ACC112 (cell line): ENCODE results near the gene PREB.
A peak's percentile ranks its signal among the peaks of the same experiment; 100 is the strongest.

Experiments
- H2AFZ ChIP-seq: fragments of 200-600 bp; sonication (generic); one replicate; pipeline ENCODE4 v1.6.0; 2017; ENCODE audit warnings: antibody characterized with exemption, low read length; ENCODE audit not compliant: unreplicated experiment
- H3K27ac ChIP-seq: fragments of 200-600 bp; sonication (generic); 2 replicates; pipeline ENCODE4 v1.5.1; 2014; ENCODE audit warnings: low read depth, mild to moderate bottlenecking, antibody characterized with exemption, low read length, moderate library complexity
- H3K27me3 ChIP-seq: fragments of 200-600 bp; sonication (generic); 2 replicates; pipeline ENCODE4 v1.6.1; 2014; ENCODE audit warnings: mild to moderate bottlenecking, antibody characterized with exemption, low read length, moderate library complexity, mixed read lengths; ENCODE audit not compliant: insufficient read depth
- H3K36me3 ChIP-seq: fragments of 200-600 bp; sonication (generic); 2 replicates; pipeline ENCODE4 v1.6.1; 2016; ENCODE audit warnings: mild to moderate bottlenecking, antibody characterized with exemption, low read length, moderate library complexity, mixed read lengths; ENCODE audit not compliant: insufficient read depth
- H3K4me1 ChIP-seq: fragments of 200-600 bp; sonication (generic); one replicate; pipeline ENCODE4 v1.6.1; 2016; ENCODE audit warnings: low read length, mixed read lengths; ENCODE audit not compliant: insufficient read depth, unreplicated experiment, control insufficient read depth
- H3K4me3 ChIP-seq: fragments of 200-600 bp; sonication (generic); 2 replicates; pipeline ENCODE4 v1.5.1; 2014; ENCODE audit warnings: mild to moderate bottlenecking, low read depth, low read length
- H3K79me2 ChIP-seq: fragments of 200-600 bp; sonication (generic); one replicate; pipeline ENCODE4 v1.6.0; 2016; ENCODE audit warnings: low read length; ENCODE audit not compliant: control insufficient read depth, unreplicated experiment, insufficient read depth

Gene PREB

GRCh38 chr2:27085673-27086089 lies 48.8 kb downstream of the PREB start:
- Histone ChIP-seq H2AFZ (peak overlapping the region; percentile 90), H3K36me3 (no peaks in the 10 kb centered on the region), H3K79me2 (peaks cover 3% of the 10 kb centered on the region), H3K27ac (0 out of 2 replicates have a peak overlapping the region, but pooled peaks have one; percentile 39), H3K27me3 (no peaks in the 10 kb centered on the region), H3K4me3 (peak overlapping the region; percentile 94), H3K4me1 (peaks cover 10% of the 10 kb centered on the region)

GRCh38 chr2:27085062-27085672 lies 49.3 kb downstream of the PREB start:
- H3K4me1 ChIP-seq: peaks cover 16% of the 10 kb centered on the region
- no peak overlapping the region for H3K27ac ChIP-seq
- H3K79me2 ChIP-seq: peaks cover 8% of the 10 kb centered on the region
- H3K4me3 ChIP-seq: peak overlapping the region; percentile 94
- H2AFZ ChIP-seq: no peak overlapping the region
- H3K36me3 ChIP-seq: no peaks in the 10 kb centered on the region
- H3K27me3 ChIP-seq: no peaks in the 10 kb centered on the region

- Histone ChIP-seq H3K36me3 (no peaks in the 10 kb centered on the region), H3K4me3 (no peak overlapping the region), H3K4me1 (peaks cover 21% of the 10 kb centered on the region), H3K79me2 (peaks cover 15% of the 10 kb centered on the region), H3K27me3 (no peaks in the 10 kb centered on the region), H2AFZ (no peak overlapping the region), H3K27ac (no peak overlapping the region)
Observed at GRCh38 chr2:27084297-27085061, 50.0 kb downstream of the PREB start.

GRCh38 chr2:27083410-27084296 lies 50.8 kb downstream of the PREB start:
- Histone ChIP-seq H3K79me2 (peaks cover 23% of the 10 kb centered on the region), H3K27me3 (no peaks in the 10 kb centered on the region), H3K36me3 (no peaks in the 10 kb centered on the region), H3K4me1 (peaks cover 21% of the 10 kb centered on the region), H3K4me3 (no peak overlapping the region), H3K27ac (no peak overlapping the region), H2AFZ (no peak overlapping the region)

GRCh38 chr2:27082773-27083409 lies 51.5 kb downstream of the PREB start:
- Histone ChIP-seq H3K36me3 (no peaks in the 10 kb centered on the region), H3K79me2 (peaks cover 25% of the 10 kb centered on the region), H3K27ac (no peak overlapping the region), H3K4me3 (no peak overlapping the region), H3K4me1 (peaks cover 23% of the 10 kb centered on the region), H2AFZ (no peak overlapping the region), H3K27me3 (no peaks in the 10 kb centered on the region)

- no peak overlapping the region for H2AFZ ChIP-seq
- peaks cover 24% of the 10 kb centered on the region for H3K4me1 ChIP-seq
- peaks cover 25% of the 10 kb centered on the region for H3K79me2 ChIP-seq
- H3K27ac ChIP-seq: no peak overlapping the region
- H3K4me3 ChIP-seq: no peak overlapping the region
- H3K27me3 ChIP-seq: no peaks in the 10 kb centered on the region
- no peaks in the 10 kb centered on the region for H3K36me3 ChIP-seq
Observed at GRCh38 chr2:27081984-27082772, 52.3 kb downstream of the PREB start.
